ENCODE data around the gene IL17B. TPM values are rescaled to one million over a fixed set of nuclear protein-coding genes. Genes with fewer than 3 reads are reported as not detected.

IL17B gene
- total RNA-seq, 1 experiment from 2014 or later, result not detected

- TF ChIP-seq, protein P1, sequence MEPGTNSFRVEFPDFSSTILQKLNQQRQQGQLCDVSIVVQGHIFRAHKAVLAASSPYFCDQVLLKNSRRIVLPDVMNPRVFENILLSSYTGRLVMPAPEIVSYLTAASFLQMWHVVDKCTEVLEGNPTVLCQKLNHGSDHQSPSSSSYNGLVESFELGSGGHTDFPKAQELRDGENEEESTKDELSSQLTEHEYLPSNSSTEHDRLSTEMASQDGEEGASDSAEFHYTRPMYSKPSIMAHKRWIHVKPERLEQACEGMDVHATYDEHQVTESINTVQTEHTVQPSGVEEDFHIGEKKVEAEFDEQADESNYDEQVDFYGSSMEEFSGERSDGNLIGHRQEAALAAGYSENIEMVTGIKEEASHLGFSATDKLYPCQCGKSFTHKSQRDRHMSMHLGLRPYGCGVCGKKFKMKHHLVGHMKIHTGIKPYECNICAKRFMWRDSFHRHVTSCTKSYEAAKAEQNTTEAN (CRISPR knock-in tag; IDR thresholded peaks at IDR 0.05), result 0 out of 2 replicates have a peak, but pooled peaks have one; percentile 21
- TF ChIP-seq ZNF671 (CRISPR knock-in tag; IDR thresholded peaks at IDR 0.05) (no peak), NR2C2 (CRISPR knock-in tag; IDR thresholded peaks at IDR 0.05) (no peak), GTF2I (CRISPR knock-in tag; conservative IDR thresholded peaks at IDR 0.05) (peak; percentile 97), GABPB1 (CRISPR knock-in tag; IDR thresholded peaks at IDR 0.05) (peak; percentile 81), PRRX2 (CRISPR knock-in tag; IDR thresholded peaks at IDR 0.05) (peak; percentile 85; the same call in 1 of the 2 replicates), ZSCAN18 (CRISPR knock-in tag; IDR thresholded peaks at IDR 0.05) (no peak), SMAD3 (CRISPR knock-in tag; IDR thresholded peaks at IDR 0.05; ENCODE audit: borderline replicate concordance) (peak; percentile 60; the same call in 1 of the 2 replicates), NFATC4 (CRISPR knock-in tag; IDR thresholded peaks at IDR 0.05) (no peak), AR (CRISPR knock-in tag; IDR thresholded peaks at IDR 0.05) (no peak), MXD4 (CRISPR knock-in tag; IDR thresholded peaks at IDR 0.05; ENCODE audit: borderline replicate concordance) (no peak), ZNF512 (CRISPR knock-in tag; IDR thresholded peaks at IDR 0.05; ENCODE audit: borderline replicate concordance) (no peak), NR3C1 (CRISPR knock-in tag; conservative IDR thresholded peaks at IDR 0.05; ENCODE audit: low read depth) (no peak), MYBL2 (CRISPR knock-in tag; IDR thresholded peaks at IDR 0.05) (peak; percentile 85; the same call in 1 of the 2 replicates), FOXK1 (CRISPR knock-in tag; IDR thresholded peaks at IDR 0.05) (peak; percentile 89; the same call in 1 of the 2 replicates), FOXJ3 (CRISPR knock-in tag; IDR thresholded peaks at IDR 0.05; ENCODE audit: borderline replicate concordance) (0 out of 2 replicates have a peak, but pooled peaks have one; percentile 57)
- TF ChIP-seq, protein P2, sequence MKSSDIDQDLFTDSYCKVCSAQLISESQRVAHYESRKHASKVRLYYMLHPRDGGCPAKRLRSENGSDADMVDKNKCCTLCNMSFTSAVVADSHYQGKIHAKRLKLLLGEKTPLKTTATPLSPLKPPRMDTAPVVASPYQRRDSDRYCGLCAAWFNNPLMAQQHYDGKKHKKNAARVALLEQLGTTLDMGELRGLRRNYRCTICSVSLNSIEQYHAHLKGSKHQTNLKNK (CRISPR knock-in tag; IDR thresholded peaks at IDR 0.05), result no peak
- TF ChIP-seq, protein P3, sequence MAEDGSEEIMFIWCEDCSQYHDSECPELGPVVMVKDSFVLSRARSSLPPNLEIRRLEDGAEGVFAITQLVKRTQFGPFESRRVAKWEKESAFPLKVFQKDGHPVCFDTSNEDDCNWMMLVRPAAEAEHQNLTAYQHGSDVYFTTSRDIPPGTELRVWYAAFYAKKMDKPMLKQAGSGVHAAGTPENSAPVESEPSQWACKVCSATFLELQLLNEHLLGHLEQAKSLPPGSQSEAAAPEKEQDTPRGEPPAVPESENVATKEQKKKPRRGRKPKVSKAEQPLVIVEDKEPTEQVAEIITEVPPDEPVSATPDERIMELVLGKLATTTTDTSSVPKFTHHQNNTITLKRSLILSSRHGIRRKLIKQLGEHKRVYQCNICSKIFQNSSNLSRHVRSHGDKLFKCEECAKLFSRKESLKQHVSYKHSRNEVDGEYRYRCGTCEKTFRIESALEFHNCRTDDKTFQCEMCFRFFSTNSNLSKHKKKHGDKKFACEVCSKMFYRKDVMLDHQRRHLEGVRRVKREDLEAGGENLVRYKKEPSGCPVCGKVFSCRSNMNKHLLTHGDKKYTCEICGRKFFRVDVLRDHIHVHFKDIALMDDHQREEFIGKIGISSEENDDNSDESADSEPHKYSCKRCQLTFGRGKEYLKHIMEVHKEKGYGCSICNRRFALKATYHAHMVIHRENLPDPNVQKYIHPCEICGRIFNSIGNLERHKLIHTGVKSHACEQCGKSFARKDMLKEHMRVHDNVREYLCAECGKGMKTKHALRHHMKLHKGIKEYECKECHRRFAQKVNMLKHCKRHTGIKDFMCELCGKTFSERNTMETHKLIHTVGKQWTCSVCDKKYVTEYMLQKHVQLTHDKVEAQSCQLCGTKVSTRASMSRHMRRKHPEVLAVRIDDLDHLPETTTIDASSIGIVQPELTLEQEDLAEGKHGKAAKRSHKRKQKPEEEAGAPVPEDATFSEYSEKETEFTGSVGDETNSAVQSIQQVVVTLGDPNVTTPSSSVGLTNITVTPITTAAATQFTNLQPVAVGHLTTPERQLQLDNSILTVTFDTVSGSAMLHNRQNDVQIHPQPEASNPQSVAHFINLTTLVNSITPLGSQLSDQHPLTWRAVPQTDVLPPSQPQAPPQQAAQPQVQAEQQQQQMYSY (CRISPR knock-in tag; IDR thresholded peaks at IDR 0.05), result no peak
- TF ChIP-seq, protein P4, sequence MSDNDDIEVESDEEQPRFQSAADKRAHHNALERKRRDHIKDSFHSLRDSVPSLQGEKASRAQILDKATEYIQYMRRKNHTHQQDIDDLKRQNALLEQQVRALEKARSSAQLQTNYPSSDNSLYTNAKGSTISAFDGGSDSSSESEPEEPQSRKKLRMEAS (CRISPR knock-in tag; IDR thresholded peaks at IDR 0.05), result peak; percentile 94
- TF ChIP-seq, protein P5, sequence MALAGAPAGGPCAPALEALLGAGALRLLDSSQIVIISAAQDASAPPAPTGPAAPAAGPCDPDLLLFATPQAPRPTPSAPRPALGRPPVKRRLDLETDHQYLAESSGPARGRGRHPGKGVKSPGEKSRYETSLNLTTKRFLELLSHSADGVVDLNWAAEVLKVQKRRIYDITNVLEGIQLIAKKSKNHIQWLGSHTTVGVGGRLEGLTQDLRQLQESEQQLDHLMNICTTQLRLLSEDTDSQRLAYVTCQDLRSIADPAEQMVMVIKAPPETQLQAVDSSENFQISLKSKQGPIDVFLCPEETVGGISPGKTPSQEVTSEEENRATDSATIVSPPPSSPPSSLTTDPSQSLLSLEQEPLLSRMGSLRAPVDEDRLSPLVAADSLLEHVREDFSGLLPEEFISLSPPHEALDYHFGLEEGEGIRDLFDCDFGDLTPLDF (CRISPR knock-in tag; IDR thresholded peaks at IDR 0.05), result no peak
These were observed 33.8 kb downstream of the IL17B start, which contains the start of gene GRPEL2 (continued) for GRCh38 chr5:149345147-149345891.
